PC-9 (cell line): ENCODE data around the gene SCGB3A1. TPM values are rescaled to one million over a fixed set of nuclear protein-coding genes. Genes with fewer than 3 reads are reported as not detected.

Experiments
- BruUV-seq: library from RNA; stranded (reverse); fragments of 400-500 nt; replicated peaks from 2 replicates; lab custom pipeline; 2021; lab: Mats Ljungman, UMichigan
- CTCF ChIA-PET: fragments of 300-600 bp; sonication (Branson Sonifier 250); formaldehyde crosslinking; loops from one replicate; lab custom pipeline; 2022; ENCODE audit warnings: antibody characterized with exemption; lab: Charles Lee
- POLR2A ChIA-PET: fragments of 300-600 bp; sonication (Branson Sonifier 250); formaldehyde crosslinking; loops from one replicate; lab custom pipeline; 2022; ENCODE audit warnings: antibody characterized with exemption; ENCODE audit not compliant: unreplicated experiment; lab: Charles Lee
- DNase-seq, 2 experiments: peaks; one replicate each; pipeline versions ENCODE4 v3.0.0 to v3.0.0-alpha.2; 2015 to 2022; ENCODE audit warnings: mixed read lengths in 1 of 2
- H2AFZ ChIP-seq: fragments of 200-600 bp; sonication (generic); 2 replicates; pipeline ENCODE4 v1.8.1; 2017; ENCODE audit warnings: antibody characterized with exemption
- H3F3A ChIP-seq: fragments of 200-600 bp; sonication (generic); 2 replicates; pipeline ENCODE4 v1.8.1; 2017; ENCODE audit warnings: antibody characterized with exemption, mild to moderate bottlenecking, low read depth; ENCODE audit not compliant: insufficient read depth
- H3K27ac ChIP-seq: fragments of 200-600 bp; sonication (generic); 2 replicates; pipeline ENCODE4 v1.6.1; 2016; ENCODE audit warnings: mixed run types
- H3K27me3 ChIP-seq: fragments of 200-600 bp; sonication (generic); 2 replicates; pipeline ENCODE4 v1.6.1; 2016; ENCODE audit warnings: low read depth, mixed run types; ENCODE audit not compliant: insufficient read depth
- H3K36me3 ChIP-seq: fragments of 200-600 bp; sonication (generic); 2 replicates; pipeline ENCODE4 v1.6.1; 2016; ENCODE audit warnings: low read depth, mixed run types
- H3K4me1 ChIP-seq: fragments of 200-600 bp; sonication (generic); replicated peaks from 2 replicates; pipeline ENCODE4 v1.6.1; 2016; ENCODE audit warnings: mixed run types; ENCODE audit not compliant: insufficient read depth
- H3K4me2 ChIP-seq: fragments of 200-600 bp; sonication (generic); 2 replicates; pipeline ENCODE4 v1.6.1; 2017; ENCODE audit warnings: mixed run types
- H3K4me3 ChIP-seq: fragments of 200-600 bp; sonication (generic); 2 replicates; pipeline ENCODE4 v1.6.1; 2016; ENCODE audit warnings: mixed run types
- H3K79me2 ChIP-seq: fragments of 200-600 bp; sonication (generic); 2 replicates; pipeline ENCODE4 v1.6.1; 2017; ENCODE audit warnings: low read depth, mixed run types
- H3K9me2 ChIP-seq: fragments of 200-600 bp; sonication (generic); 2 replicates; pipeline ENCODE4 v1.8.1; 2017; ENCODE audit warnings: mild to moderate bottlenecking; ENCODE audit not compliant: insufficient read depth
- H3K9me3 ChIP-seq: fragments of 200-600 bp; sonication (generic); 2 replicates; pipeline ENCODE4 v1.8.1; 2016; ENCODE audit warnings: low read depth; ENCODE audit not compliant: insufficient read depth
- H4K20me1 ChIP-seq: fragments of 200-600 bp; sonication (generic); 2 replicates; pipeline ENCODE4 v1.8.1; 2017; ENCODE audit not compliant: insufficient read depth
- CTCF ChIP-seq: fragments of 200-600 bp; sonication (generic); conservative IDR thresholded peaks from 2 replicates; pipeline ENCODE4 v1.6.1; 2017; ENCODE audit warnings: mixed run types, antibody characterized with exemption, mild to moderate bottlenecking, moderate library complexity
- EZH2 ChIP-seq: fragments of 200-600 bp; sonication (generic); IDR thresholded peaks from 2 replicates; pipeline ENCODE4 v1.8.0; 2017; ENCODE audit warnings: antibody characterized with exemption, low read depth
- intact Hi-C: fragments of 100-400 bp; cut with micrococcal nuclease; formaldehyde crosslinking; loops from one replicate; pipeline ENCODE4 v1.10.0; 2022; ENCODE audit not compliant: unreplicated experiment
- total RNA-seq: library from RNA; stranded (reverse); gene quantifications from 2 replicates; pipeline ENCODE4 v1.2.3, GENCODE V29; 2021

SCGB3A1 gene
- total RNA-seq, 1 experiment from 2014 or later: not detected

GRCh38 chr5:180557217-180557809 lies 34.0 kb downstream of the SCGB3A1 start:
- Histone ChIP-seq H3K27ac (no peak overlapping the region), H3K4me2 (no peak overlapping the region), H2AFZ (no peak overlapping the region), H3K9me2 (no peaks in the 10 kb centered on the region), H3K9me3 (no peaks in the 10 kb centered on the region), H3K4me1 (no peaks in the 10 kb centered on the region), H3K79me2 (peaks cover 35% of the 10 kb centered on the region), H4K20me1 (peaks cover 25% of the 10 kb centered on the region; the same call in 1 of the 2 replicates), H3K4me3 (no peak overlapping the region), H3K36me3 (peaks cover 9% of the 10 kb centered on the region; the same call in 1 of the 2 replicates), H3K27me3 (no peaks in the 10 kb centered on the region), H3F3A (no peaks in the 10 kb centered on the region; the same call in 1 of the 2 replicates)
- CTCF ChIA-PET: no interaction called here
- TF ChIP-seq EZH2 (no peak), CTCF (no peak)
- intact Hi-C loops: no loop called here
- POLR2A ChIA-PET: no interaction called here
- no TSS peak for BruUV-seq
- DNase-seq: no peak

GRCh38 chr5:180555168-180555921 lies 36.0 kb downstream of the SCGB3A1 start:
- Histone ChIP-seq H3K36me3 (peaks cover 14% of the 10 kb centered on the region; the same call in 1 of the 2 replicates), H3K4me1 (no peaks in the 10 kb centered on the region), H3K9me3 (no peaks in the 10 kb centered on the region), H3F3A (no peaks in the 10 kb centered on the region; the same call in 1 of the 2 replicates), H3K4me3 (no peak overlapping the region), H2AFZ (no peak overlapping the region), H3K4me2 (no peak overlapping the region), H3K27ac (no peak overlapping the region), H3K9me2 (no peaks in the 10 kb centered on the region), H3K79me2 (peaks cover 20% of the 10 kb centered on the region), H3K27me3 (no peaks in the 10 kb centered on the region), H4K20me1 (peaks cover 20% of the 10 kb centered on the region; the same call in 1 of the 2 replicates)
- CTCF ChIA-PET: no interaction called here
- POLR2A ChIA-PET: no interaction called here
- BruUV-seq: no TSS peak
- DNase-seq: no peak
- no peak for TF ChIP-seq CTCF
- no peak for TF ChIP-seq EZH2
- intact Hi-C loops: no loop called here

- no peak overlapping the region for H3K4me3 ChIP-seq
- intact Hi-C loops: no loop called here
- TF ChIP-seq EZH2 (no peak), CTCF (no peak)
- no peak overlapping the region for H2AFZ ChIP-seq
- no peaks in the 10 kb centered on the region for H3K9me2 ChIP-seq
- H3K36me3 ChIP-seq: peaks cover 21% of the 10 kb centered on the region; the same call in 1 of the 2 replicates
- no peaks in the 10 kb centered on the region; the same call in 1 of the 2 replicates for H3F3A ChIP-seq
- no peak for DNase-seq
- ChIA-PET POLR2A (no interaction called here), CTCF (no interaction called here)
- H3K79me2 ChIP-seq: peaks cover 3% of the 10 kb centered on the region; the same call in 1 of the 2 replicates
- H3K9me3 ChIP-seq: no peaks in the 10 kb centered on the region
- peaks cover 22% of the 10 kb centered on the region for H4K20me1 ChIP-seq
- no peaks in the 10 kb centered on the region for H3K27me3 ChIP-seq
- H3K4me1 ChIP-seq: no peaks in the 10 kb centered on the region
- H3K27ac ChIP-seq: no peak overlapping the region
- BruUV-seq: no TSS peak
- H3K4me2 ChIP-seq: no peak overlapping the region
These were observed 37.8 kb downstream of the SCGB3A1 start for GRCh38 chr5:180553530-180553929.
